Neural cell (in vitro differentiated cells): Measurements from ENCODE around the gene ABCC3.

Experiments
- CTCF ChIP-seq: fragments of 450-650 bp; IDR thresholded peaks from 2 replicates; pipeline ENCODE4 v1.5.1; 2014; ENCODE audit warnings: antibody characterized with exemption, mild to moderate bottlenecking, moderate library complexity; ENCODE audit not compliant: poor library complexity, severe bottlenecking
- EP300 ChIP-seq: fragments of 450-650 bp; conservative IDR thresholded peaks from 2 replicates; pipeline ENCODE4 v1.6.1; 2014; ENCODE audit warnings: antibody characterized with exemption, mild to moderate bottlenecking, moderate library complexity; ENCODE audit not compliant: poor library complexity, severe bottlenecking
- EZH2 ChIP-seq: fragments of 200-600, 300-800 bp; shearing (Covaris generic), sonication (generic); IDR thresholded peaks from 2 replicates; pipeline ENCODE4 v1.6.1; 2014; ENCODE audit warnings: antibody characterized with exemption, low read length, borderline replicate concordance, mild to moderate bottlenecking; ENCODE audit not compliant: insufficient read depth, poor library complexity, severe bottlenecking
- SMC3 ChIP-seq: fragments of 450-650 bp; conservative IDR thresholded peaks from 2 replicates; pipeline ENCODE4 v1.6.1; 2014; ENCODE audit warnings: antibody characterized with exemption, mild to moderate bottlenecking, moderate library complexity; ENCODE audit not compliant: poor library complexity

- no peak for TF ChIP-seq CTCF
- no peak for TF ChIP-seq EP300
- no peak for TF ChIP-seq EZH2
- no peak for TF ChIP-seq SMC3
These were observed 13.1 kb upstream of the ABCC3 start for GRCh38 chr17:50621574-50622031.
